BLaER1 treated with 17β-estradiol and CSF1 and Interleukin-3, amounts not matched to agents 10 nM and 100 nM (cell line): Measurements from ENCODE around the gene CCND3.
A peak's percentile ranks its signal among the peaks of the same experiment; 100 is the strongest.

Experiments
- H3K27ac ChIP-seq, 11 experiments: shearing (Covaris generic); formaldehyde crosslinking; 2 replicates each; pipeline ENCODE4 v1.8.1; 2022
- H3K27me3 ChIP-seq, 11 experiments: shearing (Covaris generic); formaldehyde crosslinking; 2 replicates each; pipeline ENCODE4 v1.8.1; 2022
- H3K36me3 ChIP-seq, 11 experiments: shearing (Covaris generic); formaldehyde crosslinking; 2 replicates each; pipeline ENCODE4 v1.8.1; 2022
- H3K4me1 ChIP-seq, 10 experiments: shearing (Covaris generic); formaldehyde crosslinking; 2 replicates each; pipeline ENCODE4 v1.8.1; 2022
- H3K4me2 ChIP-seq, 11 experiments: shearing (Covaris generic); formaldehyde crosslinking; 2 replicates each; pipeline ENCODE4 v1.8.1; 2022
- H3K4me3 ChIP-seq, 10 experiments: shearing (Covaris generic); formaldehyde crosslinking; 2 replicates each; pipeline ENCODE4 v1.8.1; 2022
- H3K9ac ChIP-seq, 11 experiments: shearing (Covaris generic); formaldehyde crosslinking; 2 replicates each; pipeline ENCODE4 v1.8.1; 2022
- H3K9me3 ChIP-seq, 11 experiments: shearing (Covaris generic); formaldehyde crosslinking; replicated peaks in 1 of 11; 2 replicates each; pipeline ENCODE4 v1.8.1; 2022
- H4K20me1 ChIP-seq, 11 experiments: shearing (Covaris generic); formaldehyde crosslinking; 2 replicates each; pipeline ENCODE4 v1.8.1; 2022
- Cebpa-rat ChIP-seq, 11 experiments: shearing (Covaris generic); IDR thresholded peaks; 2 replicates each; pipeline ENCODE4 v1.8.1; 2022

Gene CCND3

DNA sequence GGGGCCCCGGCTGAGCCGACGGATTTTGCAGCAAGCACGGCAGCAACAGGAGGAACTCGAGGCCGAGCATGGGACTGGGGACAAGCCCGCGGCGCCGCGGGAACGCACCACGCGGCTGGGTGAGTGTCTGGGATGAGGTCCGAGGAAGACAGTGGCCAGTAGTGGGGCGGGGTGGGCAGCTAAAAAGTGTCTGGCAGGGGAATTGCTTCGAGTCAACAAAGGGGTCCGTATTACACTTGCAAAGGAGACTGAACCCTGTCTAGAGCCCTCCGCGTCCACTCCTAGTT lies 20.0 kb downstream of the CCND3 start:
- TF ChIP-seq Cebpa-rat (IDR thresholded peaks at IDR 0.05), result no peak
- no peaks in the 10 kb centered on the region for H3K27me3 ChIP-seq
- H3K4me2 ChIP-seq, result peak overlapping the region; percentile 87 to 97 (median 94)
- peaks cover 0 to 46% (median 42%) of the 10 kb centered on the region in 11 experiments; a peak in 19 of 22 replicates for H4K20me1 ChIP-seq
- peaks cover 10 to 58% (median 42%) of the 10 kb centered on the region in 11 experiments for H3K36me3 ChIP-seq
- H3K4me1 ChIP-seq, result peaks cover 48 to 71% (median 62%) of the 10 kb centered on the region in 10 experiments
- H3K9ac ChIP-seq, result peak overlapping the region; percentile 90 to 99 (median 93)
- no peaks in the 10 kb centered on the region for H3K9me3 ChIP-seq
- H3K4me3 ChIP-seq, result peak overlapping the region; percentile 77 to 94 (median 90)
- peak overlapping the region; percentile 90 to 98 (median 94) for H3K27ac ChIP-seq

DNA sequence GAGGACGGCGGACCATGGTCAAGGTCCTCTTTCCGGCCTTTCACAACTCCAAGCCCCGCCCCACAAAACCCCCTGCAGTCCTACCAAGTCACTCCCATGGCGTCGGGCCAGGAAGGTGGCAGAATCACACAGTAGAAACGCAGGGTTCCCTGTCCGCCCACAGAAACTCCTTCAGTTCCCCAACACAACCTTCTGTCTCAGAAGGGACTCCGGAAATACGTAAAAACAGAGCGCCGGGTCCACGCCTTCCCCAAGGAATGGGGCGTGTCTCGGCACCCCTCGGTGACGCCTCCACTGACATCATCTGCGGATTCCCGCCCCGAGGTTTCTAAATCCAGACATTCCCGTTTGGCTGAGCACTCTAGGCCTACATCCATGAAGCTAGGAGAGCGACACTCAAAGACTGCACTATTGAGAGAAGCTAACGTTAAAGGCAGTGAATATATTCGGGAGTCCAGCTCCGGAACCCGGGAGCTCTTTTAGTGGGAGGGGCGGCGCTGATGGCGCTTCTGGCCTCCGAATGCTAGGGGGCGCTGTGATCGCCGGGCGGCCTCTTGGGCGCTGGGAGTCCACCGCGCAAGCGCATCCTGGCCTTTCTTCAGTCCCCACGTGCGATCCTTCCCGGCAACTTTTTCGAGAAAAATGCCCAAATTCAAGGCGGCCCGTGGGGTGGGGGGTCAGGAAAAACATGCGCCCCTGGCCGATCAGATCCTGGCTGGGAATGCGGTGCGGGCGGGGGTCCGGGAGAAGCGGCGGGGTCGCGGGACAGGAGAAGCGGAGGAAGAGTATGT lies 20.5 kb downstream of the CCND3 start, which contains the start of the genes BYSL and MED20:
BYSL (plus strand) TSS at position 579 of the 791 bp plus-strand sequence; CDS start at position 643, 64 bp downstream.
MED20 (minus strand) TSS at position 219 of the 791 bp plus-strand sequence; CDS start at position 98, 121 bp downstream.
- peak within 1 kb of the TSS; percentile 77 to 94 (median 90) for H3K4me3 ChIP-seq
- peak within 1 kb of the TSS; percentile 90 to 98 (median 94) for H3K27ac ChIP-seq
- TF ChIP-seq Cebpa-rat (IDR thresholded peaks at IDR 0.05), result peak in 4 of 11 experiments; percentile 31 to 71 (median 52); a peak in 7 of 22 replicates
- peak within 1 kb of the TSS; percentile 87 to 97 (median 96) for H3K4me2 ChIP-seq
- H3K36me3 ChIP-seq, result peaks cover 16 to 58% (median 42%) of the 10 kb centered on the region in 11 experiments
- H4K20me1 ChIP-seq, result peaks cover 0 to 41% (median 36%) of the 10 kb centered on the region in 11 experiments; a peak in 19 of 22 replicates
- H3K27me3 ChIP-seq, result no peaks in the 10 kb centered on the region
- H3K9ac ChIP-seq, result peak within 1 kb of the TSS; percentile 90 to 99 (median 93)
- H3K4me1 ChIP-seq, result peaks cover 44 to 68% (median 59%) of the 10 kb centered on the region in 10 experiments
- no peaks in the 10 kb centered on the region for H3K9me3 ChIP-seq

DNA sequence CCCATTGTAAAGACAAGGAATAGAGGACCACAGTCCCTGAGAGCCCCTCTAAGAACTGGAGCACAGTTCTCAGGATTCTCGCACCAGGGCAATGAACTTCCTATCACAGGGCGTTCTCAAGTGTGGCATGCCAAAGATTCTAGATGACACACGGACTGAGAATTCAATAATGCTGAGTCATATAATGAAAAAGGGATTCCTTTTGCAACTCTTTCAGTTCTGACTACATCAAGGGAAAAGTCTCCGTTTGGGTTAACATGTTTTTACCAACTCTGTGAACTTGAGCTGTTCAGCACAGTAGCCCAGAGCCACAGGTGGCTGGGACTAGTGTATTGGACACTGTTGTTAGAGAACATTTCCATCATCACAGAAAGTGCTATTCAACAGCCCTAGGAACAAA lies 24.1 kb downstream of the CCND3 start:
- H3K9me3 ChIP-seq, result no peaks in the 10 kb centered on the region
- peaks cover 36 to 58% (median 44%) of the 10 kb centered on the region in 11 experiments for H3K36me3 ChIP-seq
- H3K27ac ChIP-seq, result peak overlapping the region in 9 of 11 experiments; percentile 9 to 66 (median 47); a peak in 15 of 22 replicates
- no peaks in the 10 kb centered on the region for H3K27me3 ChIP-seq
- H4K20me1 ChIP-seq, result peaks cover 0 to 5% (median 1%) of the 10 kb centered on the region in 11 experiments; a peak in 5 of 22 replicates
- H3K4me3 ChIP-seq, result no peak overlapping the region
- TF ChIP-seq Cebpa-rat (IDR thresholded peaks at IDR 0.05), result no peak
- peaks cover 27 to 50% (median 43%) of the 10 kb centered on the region in 10 experiments for H3K4me1 ChIP-seq
- peak overlapping the region in 5 of 11 experiments; percentile 2 to 44 (median 14); a peak in 4 of 22 replicates for H3K9ac ChIP-seq
- peak overlapping the region in 7 of 11 experiments; percentile 6 to 65 (median 40); a peak in 11 of 22 replicates for H3K4me2 ChIP-seq

DNA sequence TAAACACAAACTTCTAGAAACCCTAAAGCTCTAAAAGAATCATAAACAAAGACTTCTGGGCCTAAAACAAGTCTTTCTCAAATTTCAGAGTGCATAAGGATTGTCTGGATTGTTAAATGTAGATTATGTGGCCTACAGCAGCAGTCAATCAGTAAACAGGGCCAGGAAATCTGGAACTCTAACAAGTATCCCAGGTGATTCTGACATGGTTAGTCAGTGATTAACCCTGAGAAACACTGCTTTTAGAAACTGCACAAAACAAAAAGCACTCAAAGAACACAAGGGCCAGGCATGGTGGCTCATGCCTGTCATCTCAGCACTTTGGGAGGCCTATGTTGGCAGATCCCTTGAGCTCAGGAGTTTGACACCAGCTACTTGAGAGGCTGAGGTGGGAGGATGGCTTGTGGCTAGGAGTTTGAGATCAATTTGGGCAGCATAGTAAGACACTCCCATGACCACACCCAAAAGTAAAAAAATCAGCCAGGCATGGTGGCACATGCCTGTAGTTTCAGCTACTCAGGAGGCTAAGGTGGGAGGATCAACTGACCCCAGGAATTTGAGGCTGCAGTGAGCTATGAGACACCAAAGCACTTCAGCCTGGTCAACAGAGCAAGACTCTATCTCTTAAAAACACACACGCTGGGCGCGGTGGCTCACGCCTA lies 26.6 kb downstream of the CCND3 start:
- Histone ChIP-seq H3K4me3 (no peak overlapping the region), H3K27ac (peak overlapping the region in 2 of 11 experiments; percentile 23 to 32; a peak in 2 of 22 replicates), H3K36me3 (peaks cover 55 to 77% (median 67%) of the 10 kb centered on the region in 11 experiments), H3K9me3 (no peaks in the 10 kb centered on the region), H3K4me1 (peaks cover 23 to 45% (median 39%) of the 10 kb centered on the region in 10 experiments), H3K27me3 (no peaks in the 10 kb centered on the region), H4K20me1 (peaks cover 0 to under 1% (median 0%) of the 10 kb centered on the region in 11 experiments; a peak in 2 of 22 replicates), H3K4me2 (peak overlapping the region in 10 of 11 experiments; percentile 6 to 49 (median 26); a peak in 14 of 22 replicates), H3K9ac (peak overlapping the region in 4 of 11 experiments; percentile 10 to 50 (median 26); a peak in 6 of 22 replicates)
- no peak for TF ChIP-seq Cebpa-rat (IDR thresholded peaks at IDR 0.05)

DNA sequence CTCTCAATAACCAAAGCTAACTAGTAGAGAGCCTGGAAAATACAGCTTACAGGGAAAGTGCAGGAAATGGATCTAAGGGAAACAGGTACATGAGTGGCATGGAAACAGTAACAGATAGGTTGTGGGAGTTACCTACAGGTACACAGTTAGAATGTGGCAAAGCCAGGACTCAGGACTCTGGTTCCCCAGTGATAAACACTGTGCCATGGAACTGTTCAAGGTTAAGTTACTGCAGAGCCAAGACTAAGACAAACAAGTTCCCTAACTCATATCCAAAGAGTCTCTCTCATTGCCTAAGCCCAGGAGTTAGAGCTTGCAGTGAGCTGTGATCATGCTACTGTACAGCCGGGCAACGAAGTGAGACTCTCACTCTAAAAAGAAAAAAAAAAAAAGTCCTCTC lies 27.3 kb downstream of the CCND3 start:
- peaks cover 59 to 84% (median 74%) of the 10 kb centered on the region in 11 experiments for H3K36me3 ChIP-seq
- H3K4me2 ChIP-seq, result peak overlapping the region; percentile 6 to 49 (median 22); a peak in 17 of 22 replicates
- peaks cover 16 to 38% (median 32%) of the 10 kb centered on the region in 10 experiments for H3K4me1 ChIP-seq
- no peak overlapping the region for H3K4me3 ChIP-seq
- no peaks in the 10 kb centered on the region for H3K9me3 ChIP-seq
- H3K9ac ChIP-seq, result peak overlapping the region in 4 of 11 experiments; percentile 3 to 50 (median 14); a peak in 2 of 22 replicates
- TF ChIP-seq Cebpa-rat (IDR thresholded peaks at IDR 0.05), result no peak
- peak overlapping the region in 5 of 11 experiments; percentile 4 to 32 (median 7); a peak in 3 of 22 replicates for H3K27ac ChIP-seq
- peaks cover 0 to 4% (median 0%) of the 10 kb centered on the region in 11 experiments; a peak in 2 of 22 replicates for H4K20me1 ChIP-seq
- no peaks in the 10 kb centered on the region for H3K27me3 ChIP-seq

DNA sequence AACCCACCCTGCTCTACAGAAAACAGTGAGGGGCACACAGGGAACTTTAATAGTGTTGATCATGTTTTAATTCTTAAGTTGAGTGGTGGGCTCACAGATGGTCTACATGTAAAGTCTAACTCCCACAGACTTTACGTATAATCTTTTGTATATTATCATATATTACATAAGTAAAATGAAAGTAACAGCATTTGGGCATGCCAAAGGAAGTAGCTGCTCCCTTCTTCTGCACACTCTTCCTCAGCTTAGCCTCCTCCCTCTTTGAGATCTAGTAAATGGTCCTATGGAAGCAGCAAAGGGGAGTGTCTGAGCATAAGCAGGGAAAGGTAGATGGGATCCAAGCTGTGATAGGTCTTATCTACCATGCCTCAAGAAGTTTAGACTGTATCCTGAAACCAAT lies 31.9 kb downstream of the CCND3 start:
- TF ChIP-seq Cebpa-rat (IDR thresholded peaks at IDR 0.05), result no peak
- Histone ChIP-seq H3K36me3 (peaks cover 85 to 100% (median 97%) of the 10 kb centered on the region in 11 experiments), H3K4me3 (no peak overlapping the region), H3K9me3 (no peaks in the 10 kb centered on the region), H3K9ac (no peak overlapping the region), H4K20me1 (peaks cover 0 to 4% (median 0%) of the 10 kb centered on the region in 11 experiments; a peak in 2 of 22 replicates), H3K27ac (no peak overlapping the region), H3K4me2 (no peak overlapping the region), H3K4me1 (peaks cover 8 to 10% (median 9%) of the 10 kb centered on the region in 10 experiments; a peak in 17 of 20 replicates), H3K27me3 (no peaks in the 10 kb centered on the region)

DNA sequence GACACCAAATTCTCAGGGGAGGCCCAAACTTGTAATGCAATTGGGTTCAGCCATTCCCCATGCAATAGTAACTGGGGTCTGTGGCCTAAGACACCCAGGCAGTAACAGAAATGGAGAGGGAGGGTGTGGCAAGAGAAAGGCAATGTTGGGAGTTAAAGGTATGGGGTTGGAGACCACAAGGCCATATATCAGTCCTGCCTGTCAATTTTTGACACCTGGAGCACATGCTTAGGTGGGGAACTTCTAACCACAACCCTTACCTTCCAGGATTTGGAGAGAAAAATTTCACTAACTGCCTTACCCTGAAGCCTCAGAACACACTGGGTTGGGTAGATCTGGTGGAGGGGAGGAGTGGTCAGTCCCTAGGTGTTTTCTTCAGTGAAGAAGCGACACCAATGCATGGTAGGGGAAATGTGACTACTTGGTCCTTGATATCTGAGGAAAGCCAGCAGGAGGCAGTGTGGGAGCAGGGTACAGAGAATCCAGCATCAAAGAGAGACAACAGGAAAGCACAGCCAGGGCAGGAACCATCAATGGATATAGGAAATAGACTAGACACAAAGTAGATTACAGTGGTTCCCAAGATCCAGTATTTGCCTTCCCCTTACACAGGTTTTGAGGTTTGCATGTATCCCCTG lies 39.6 kb downstream of the CCND3 start:
- H3K4me1 ChIP-seq, result peaks cover 0 to 19% (median 10%) of the 10 kb centered on the region in 10 experiments; a peak in 13 of 20 replicates
- peaks cover 38 to 83% (median 68%) of the 10 kb centered on the region in 11 experiments for H3K36me3 ChIP-seq
- no peak for TF ChIP-seq Cebpa-rat (IDR thresholded peaks at IDR 0.05)

DNA sequence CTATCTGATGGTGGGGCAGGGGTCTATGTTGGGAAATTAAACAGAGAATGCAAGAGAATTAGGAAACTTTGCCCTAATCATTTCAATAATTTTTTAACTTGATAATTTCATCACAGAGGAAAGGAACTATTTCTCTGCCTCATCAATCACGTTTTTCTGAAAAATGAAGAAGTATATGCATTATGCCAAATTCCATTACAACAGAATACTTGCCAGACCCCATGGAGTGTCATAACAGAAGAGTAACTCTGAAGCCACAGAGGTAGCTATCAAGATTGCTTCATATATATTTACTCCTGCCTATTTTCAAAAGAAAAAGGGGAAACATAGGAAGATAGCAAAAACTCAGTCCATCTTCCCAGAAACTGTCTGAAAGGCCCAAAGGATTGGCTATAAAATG lies 40.7 kb downstream of the CCND3 start:
- no peak for TF ChIP-seq Cebpa-rat (IDR thresholded peaks at IDR 0.05)
- no peaks in the 10 kb centered on the region for H3K27me3 ChIP-seq
- H3K9ac ChIP-seq, result 0 out of 22 replicates have a peak overlapping the region, but pooled peaks of 1 of the 11 experiments have one; percentile 9
- H3K36me3 ChIP-seq, result peaks cover 26 to 72% (median 57%) of the 10 kb centered on the region in 11 experiments
- no peak overlapping the region for H3K4me3 ChIP-seq
- H3K9me3 ChIP-seq, result no peaks in the 10 kb centered on the region
- H3K27ac ChIP-seq, result 0 out of 22 replicates have a peak overlapping the region, but pooled peaks of 1 of the 11 experiments have one; percentile 28
- H3K4me2 ChIP-seq, result no peak overlapping the region
- peaks cover 10 to 30% (median 22%) of the 10 kb centered on the region in 10 experiments for H3K4me1 ChIP-seq
- no peaks in the 10 kb centered on the region for H4K20me1 ChIP-seq

More for the DNA sequence above, 39.6 kb downstream of the CCND3 start:
- Histone ChIP-seq H3K9me3 (no peaks in the 10 kb centered on the region), H3K4me2 (peak overlapping the region in 1 of 11 experiments; percentile 7; a peak in 1 of 22 replicates), H3K4me3 (no peak overlapping the region), H3K9ac (no peak overlapping the region), H3K27me3 (no peaks in the 10 kb centered on the region), H3K27ac (0 out of 22 replicates have a peak overlapping the region, but pooled peaks of 1 of the 11 experiments have one; percentile 3), H4K20me1 (no peaks in the 10 kb centered on the region)
